Loucy (cell line): ENCODE results near the gene FSTL5.

Experiments
- H2AFZ ChIP-seq: fragments of 200-600 bp; sonication (generic); 2 replicates; pipeline ENCODE4 v1.6.0; 2016; ENCODE audit warnings: antibody characterized with exemption, mild to moderate bottlenecking, low read length, moderate library complexity
- H3F3A ChIP-seq: fragments of 200-600 bp; 2 replicates; pipeline ENCODE4 v1.6.0; 2016; ENCODE audit warnings: antibody characterized with exemption, low read depth, mild to moderate bottlenecking
- H3K27me3 ChIP-seq: fragments of 200-600 bp; sonication (generic); 2 replicates; pipeline ENCODE4 v1.6.1; 2014; ENCODE audit warnings: low read length, mild to moderate bottlenecking; ENCODE audit not compliant: insufficient read depth, poor library complexity, severe bottlenecking
- H3K36me3 ChIP-seq: fragments of 200-600 bp; sonication (generic); 2 replicates; pipeline ENCODE4 v1.6.1; 2016; ENCODE audit warnings: low read length; ENCODE audit not compliant: insufficient read depth
- H3K4me1 ChIP-seq: fragments of 200-600 bp; sonication (generic); 2 replicates; pipeline ENCODE4 v1.5.1; 2014; ENCODE audit warnings: low read length, mild to moderate bottlenecking; ENCODE audit not compliant: insufficient read depth, poor library complexity, severe bottlenecking
- H3K4me2 ChIP-seq: fragments of 200-600 bp; sonication (generic); 2 replicates; pipeline ENCODE4 v1.6.0; 2014; ENCODE audit warnings: antibody characterized with exemption, low read length, low read depth, mild to moderate bottlenecking; ENCODE audit not compliant: poor library complexity, severe bottlenecking
- H3K4me3 ChIP-seq: fragments of 200-600 bp; sonication (generic); 2 replicates; pipeline ENCODE4 v1.5.1; 2014; ENCODE audit warnings: low read length, mild to moderate bottlenecking, mixed read lengths; ENCODE audit not compliant: poor library complexity, severe bottlenecking
- H3K79me2 ChIP-seq: fragments of 200-600 bp; sonication (generic); 2 replicates; pipeline ENCODE4 v1.6.1; 2014; ENCODE audit warnings: low read length; ENCODE audit not compliant: insufficient read depth
- H3K9ac ChIP-seq: fragments of 200-600 bp; sonication (generic); 2 replicates; pipeline ENCODE4 v1.6.0; 2014; ENCODE audit warnings: mild to moderate bottlenecking, low read depth, low read length, moderate library complexity; ENCODE audit not compliant: poor library complexity, severe bottlenecking
- H3K9me2 ChIP-seq: fragments of 200-600 bp; sonication (generic); replicated peaks from 2 replicates; pipeline ENCODE4 v1.6.1; 2016; ENCODE audit warnings: low read depth, low read length, mixed read lengths
- H3K9me3 ChIP-seq: fragments of 200-600 bp; sonication (generic); 2 replicates; pipeline ENCODE4 v1.6.1; 2014; ENCODE audit warnings: mild to moderate bottlenecking, antibody characterized with exemption, low read length, low read depth; ENCODE audit not compliant: insufficient read depth
- H4K20me1 ChIP-seq: fragments of 200-600 bp; sonication (generic); 2 replicates; pipeline ENCODE4 v1.6.0; 2014; ENCODE audit warnings: antibody characterized with exemption, low read length, mild to moderate bottlenecking; ENCODE audit not compliant: insufficient read depth, poor library complexity, severe bottlenecking
- EZH2phosphoT487 ChIP-seq: fragments of 200-600 bp; IDR thresholded peaks from 2 replicates; pipeline ENCODE4 v1.6.1; 2018; ENCODE audit warnings: antibody characterized with exemption, mild to moderate bottlenecking, moderate library complexity, borderline replicate concordance
- TF ChIP-seq, protein P1 (sequence below): fragments of 200-600 bp; sonication (generic); conservative IDR thresholded peaks from 2 replicates; pipeline ENCODE4 v1.5.1; 2014; ENCODE audit warnings: mild to moderate bottlenecking, antibody characterized with exemption, low read length

FSTL5 gene

DNA sequence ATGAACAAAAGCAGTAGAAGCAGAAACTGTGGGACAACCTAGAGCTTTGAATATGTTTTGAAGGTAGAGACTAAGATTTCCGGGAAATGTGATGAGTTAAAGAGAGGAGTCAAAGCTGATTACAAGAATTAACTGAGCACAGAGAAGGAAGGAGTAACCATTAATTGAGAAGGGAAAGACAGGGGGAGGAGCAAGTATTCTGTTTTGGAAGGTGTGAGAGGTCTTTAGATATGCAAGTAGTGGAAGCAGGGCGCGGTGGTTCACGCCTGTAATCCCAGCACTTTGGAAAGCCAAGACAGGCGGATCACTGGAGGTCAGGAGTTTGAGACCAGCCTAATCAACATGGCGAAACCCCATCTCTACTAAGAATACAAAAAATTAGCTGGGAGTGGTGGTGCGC, 171.5 kb downstream of the FSTL5 start:
- H3K36me3 ChIP-seq, result no peaks in the 10 kb centered on the region
- H3K4me3 ChIP-seq, result no peak overlapping the region
- no peaks in the 10 kb centered on the region for H3K79me2 ChIP-seq
- H4K20me1 ChIP-seq, result no peaks in the 10 kb centered on the region
- H3K9me3 ChIP-seq, result no peaks in the 10 kb centered on the region
- no peak overlapping the region for H3K9ac ChIP-seq
- TF ChIP-seq, protein P1, sequence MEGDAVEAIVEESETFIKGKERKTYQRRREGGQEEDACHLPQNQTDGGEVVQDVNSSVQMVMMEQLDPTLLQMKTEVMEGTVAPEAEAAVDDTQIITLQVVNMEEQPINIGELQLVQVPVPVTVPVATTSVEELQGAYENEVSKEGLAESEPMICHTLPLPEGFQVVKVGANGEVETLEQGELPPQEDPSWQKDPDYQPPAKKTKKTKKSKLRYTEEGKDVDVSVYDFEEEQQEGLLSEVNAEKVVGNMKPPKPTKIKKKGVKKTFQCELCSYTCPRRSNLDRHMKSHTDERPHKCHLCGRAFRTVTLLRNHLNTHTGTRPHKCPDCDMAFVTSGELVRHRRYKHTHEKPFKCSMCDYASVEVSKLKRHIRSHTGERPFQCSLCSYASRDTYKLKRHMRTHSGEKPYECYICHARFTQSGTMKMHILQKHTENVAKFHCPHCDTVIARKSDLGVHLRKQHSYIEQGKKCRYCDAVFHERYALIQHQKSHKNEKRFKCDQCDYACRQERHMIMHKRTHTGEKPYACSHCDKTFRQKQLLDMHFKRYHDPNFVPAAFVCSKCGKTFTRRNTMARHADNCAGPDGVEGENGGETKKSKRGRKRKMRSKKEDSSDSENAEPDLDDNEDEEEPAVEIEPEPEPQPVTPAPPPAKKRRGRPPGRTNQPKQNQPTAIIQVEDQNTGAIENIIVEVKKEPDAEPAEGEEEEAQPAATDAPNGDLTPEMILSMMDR, result no peak
- no peak for TF ChIP-seq EZH2phosphoT487
- H2AFZ ChIP-seq, result no peak overlapping the region
- H3K9me2 ChIP-seq, result no peaks in the 10 kb centered on the region
- H3K27me3 ChIP-seq, result no peaks in the 10 kb centered on the region
- no peaks in the 10 kb centered on the region for H3K4me1 ChIP-seq
- no peak overlapping the region for H3K4me2 ChIP-seq
- H3F3A ChIP-seq, result no peaks in the 10 kb centered on the region

DNA sequence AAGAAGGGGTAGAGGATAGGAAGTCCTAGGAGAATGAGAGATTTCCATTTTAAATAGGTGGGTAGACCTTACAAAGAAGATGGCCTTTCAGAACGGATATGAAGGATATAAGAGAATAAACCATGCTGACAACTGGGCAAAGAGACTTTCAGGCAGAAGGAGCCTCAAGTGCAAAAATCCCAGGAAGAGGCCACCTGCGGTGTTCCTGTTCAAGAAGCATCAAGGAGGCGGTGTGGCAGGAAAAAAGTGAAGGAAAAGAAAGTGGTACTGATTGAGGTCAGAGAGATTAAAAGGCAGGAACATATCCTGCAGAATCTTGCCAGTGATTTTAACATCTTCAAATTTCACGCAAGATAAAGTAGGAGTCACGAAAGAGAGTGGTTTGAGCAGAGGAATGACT, 172.0 kb downstream of the FSTL5 start:
- Histone ChIP-seq H3K4me1 (no peaks in the 10 kb centered on the region), H3K9ac (no peak overlapping the region), H3K4me3 (no peak overlapping the region), H2AFZ (no peak overlapping the region), H3K36me3 (no peaks in the 10 kb centered on the region), H3F3A (no peaks in the 10 kb centered on the region), H4K20me1 (no peaks in the 10 kb centered on the region), H3K79me2 (no peaks in the 10 kb centered on the region), H3K27me3 (no peaks in the 10 kb centered on the region), H3K4me2 (no peak overlapping the region), H3K9me3 (no peaks in the 10 kb centered on the region), H3K9me2 (no peaks in the 10 kb centered on the region)
- TF ChIP-seq EZH2phosphoT487, result no peak
- TF ChIP-seq, protein P1, result no peak

DNA sequence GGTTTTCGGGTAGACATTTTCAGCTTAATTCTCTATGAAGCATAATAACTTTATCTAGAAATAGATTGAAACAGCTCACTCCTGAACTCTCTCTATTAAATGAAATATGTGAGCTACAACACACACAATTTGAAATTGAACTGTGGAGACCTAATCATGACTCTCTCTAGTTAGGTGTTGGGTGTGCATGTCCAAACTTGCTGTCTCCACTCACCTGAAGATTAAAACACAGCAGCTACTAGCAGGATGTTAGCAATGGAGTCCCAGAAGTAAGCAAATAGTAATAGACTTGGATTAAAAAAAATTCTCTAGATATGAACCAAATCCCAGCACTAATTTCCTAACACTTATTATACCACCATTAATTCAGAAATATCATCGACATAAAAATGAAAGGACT, 173.1 kb downstream of the FSTL5 start:
- Histone ChIP-seq H2AFZ (no peak overlapping the region), H3F3A (no peaks in the 10 kb centered on the region), H3K27me3 (no peaks in the 10 kb centered on the region), H3K9ac (no peak overlapping the region), H3K9me3 (no peaks in the 10 kb centered on the region), H3K4me1 (no peaks in the 10 kb centered on the region), H4K20me1 (no peaks in the 10 kb centered on the region), H3K79me2 (no peaks in the 10 kb centered on the region), H3K4me3 (no peak overlapping the region), H3K9me2 (no peaks in the 10 kb centered on the region), H3K4me2 (no peak overlapping the region), H3K36me3 (no peaks in the 10 kb centered on the region)
- TF ChIP-seq EZH2phosphoT487, result no peak
- TF ChIP-seq, protein P1, result no peak
